Suprapubic skin (tissue), 4 donors: ENCODE measurements around the gene MYO18A.

Experiments used
- CTCF ChIP-seq, 2 donors: fragments of 200-600 bp in 1 of 2; fragments of 450-650 bp in 1 of 2; sonication (generic) in 1 of 2; IDR thresholded peaks; one replicate each; pipeline ENCODE4 v1.5.1; 2016 to 2019; ENCODE audit warnings: antibody characterized with exemption in 2 of 2, mild to moderate bottlenecking in 1 of 2, moderate library complexity in 1 of 2
- EP300 ChIP-seq: sonication (generic); formaldehyde crosslinking; IDR thresholded peaks from one replicate; pipeline ENCODE4 v1.6.1; 2017; ENCODE audit warnings: antibody characterized with exemption
- POLR2AphosphoS5 ChIP-seq, 3 donors: sonication (generic); formaldehyde crosslinking; IDR thresholded peaks; one replicate each; pipeline ENCODE4 v1.6.1; 2017; ENCODE audit warnings: antibody characterized with exemption in 3 of 3

- TF ChIP-seq CTCF (IDR thresholded peaks at IDR 0.05) (no peak), POLR2AphosphoS5 (IDR thresholded peaks at IDR 0.05) (no peak), EP300 (no peak)
Measured at GRCh38 chr17:29110372-29110757, 69.8 kb downstream of the MYO18A start.
